GM23338 (cell line): ENCODE measurements around the gene NDST1. TPM values are rescaled to one million over a fixed set of nuclear protein-coding genes. Genes with fewer than 3 reads are reported as not detected.

Experiments
- JUNB ChIP-seq: IDR thresholded peaks from one replicate; pipeline ENCODE4 v1.6.1; 2016; ENCODE audit warnings: antibody characterized with exemption; ENCODE audit not compliant: unreplicated experiment
- REST ChIP-seq: IDR thresholded peaks from one replicate; pipeline ENCODE4 v1.6.1; 2018; ENCODE audit warnings: antibody characterized with exemption; ENCODE audit not compliant: unreplicated experiment
- ZNF462 ChIP-seq: fragments of 250-450 bp; sonication (Bioruptor Pico); IDR thresholded peaks from 2 replicates; pipeline ENCODE4 v1.5.0; 2020; ENCODE audit warnings: mild to moderate bottlenecking, moderate library complexity
- polyA plus RNA-seq: library from polyadenylated mRNA; unstranded; fragments of >200 nt; fragmentation: Nextera tagmentation; extraction: Ambion mirVana; gene quantifications from 2 replicates; pipeline ENCODE4 v1.2.1, GENCODE V29; 2016
- total RNA-seq: library from RNA; depleted of rRNA; stranded (reverse); fragments of >200 nt; shearing (Covaris generic); gene quantifications from 2 replicates; pipeline ENCODE4 v1.2.3, GENCODE V29; 2014

The NDST1 gene
- total and polyA plus RNA-seq, 2 experiments from 2014 or later, result 7.3 to 85.0 TPM

- TF ChIP-seq ZNF462 (CRISPR knock-in tag), result no peak
- no peak for TF ChIP-seq REST
- TF ChIP-seq JUNB, result no peak
These were observed 14.1 kb downstream of the NDST1 start (continued) for GRCh38 chr5:150521939-150522503.
